Activated CD8-positive, alpha-beta T cell treated with anti-CD3 and anti-CD28 coated beads, Interleukin-2, amount 10 ng/mL, durations not matched to agents 7 days and 5 days (primary cell): ENCODE measurements around the gene ACRV1. TPM values are rescaled to one million over a fixed set of nuclear protein-coding genes. Genes with fewer than 3 reads are reported as not detected.

ENCODE experiments used
- ATAC-seq: fragments of 150-1000 bp; cut with Tn5 transposase; one replicate; pipeline ENCODE4 v1.10.0; 2021; ENCODE audit warnings: moderate library complexity
- CTCF ChIA-PET: fragments of 350-600 bp; sonication (Branson Sonifier 250); formaldehyde crosslinking; loops from one replicate; lab custom pipeline; 2021; ENCODE audit warnings: antibody characterized with exemption; lab: Charles Lee
- POLR2A ChIA-PET: fragments of 350-600 bp; sonication (Branson Sonifier 250); formaldehyde crosslinking; loops from one replicate; lab custom pipeline; 2021; ENCODE audit warnings: antibody characterized with exemption; lab: Charles Lee
- DNase-seq: peaks from one replicate; pipeline ENCODE4 v3.0.0-alpha.2; 2020
- H3K27ac Mint-ChIP-seq: one replicate; pipeline ENCODE4 v1.8.0; 2021; ENCODE audit warnings: mild to moderate bottlenecking, mixed read lengths
- H3K27me3 Mint-ChIP-seq: one replicate; pipeline ENCODE4 v1.8.0; 2021; ENCODE audit warnings: low read depth, mixed read lengths
- H3K36me3 Mint-ChIP-seq: one replicate; pipeline ENCODE4 v1.8.0; 2021; ENCODE audit warnings: low read depth, mixed read lengths
- H3K4me1 Mint-ChIP-seq: one replicate; pipeline ENCODE4 v1.8.0; 2021; ENCODE audit warnings: low read depth, mixed read lengths
- H3K4me3 Mint-ChIP-seq: one replicate; pipeline ENCODE4 v1.8.0; 2021; ENCODE audit warnings: mild to moderate bottlenecking, mixed read lengths
- H3K9me3 Mint-ChIP-seq: one replicate; pipeline ENCODE4 v1.8.0; 2022; ENCODE audit warnings: mixed read lengths; ENCODE audit not compliant: insufficient read depth
- total RNA-seq, 2 experiments: library from RNA; stranded (reverse); gene quantifications; one replicate each; pipeline ENCODE4 v1.2.3, GENCODE V29; 2021

The ACRV1 gene
- total RNA-seq, 2 experiments from 2014 or later = not detected

DNA sequence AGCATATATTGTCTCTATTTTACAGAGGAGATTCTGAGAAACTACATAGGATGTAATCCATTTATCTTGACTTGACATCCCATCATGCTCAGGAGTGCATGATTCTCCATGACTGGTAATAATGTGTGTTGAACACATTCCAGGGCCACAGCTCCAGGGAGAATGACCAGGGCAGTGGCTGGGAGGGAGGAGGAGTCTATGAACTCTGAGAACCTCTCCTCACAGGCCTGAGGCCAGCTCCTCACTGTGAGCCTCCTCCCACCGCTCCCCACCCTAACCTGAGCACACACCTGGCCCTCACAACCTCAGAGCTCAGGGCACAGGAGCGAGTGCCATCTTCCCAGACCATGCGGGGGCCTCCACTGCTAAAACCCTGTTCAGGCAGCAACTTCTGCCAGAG lies 8.0 kb upstream of the ACRV1 start:
- no peaks in the 10 kb centered on the region for H3K9me3 Mint-ChIP-seq
- CTCF ChIA-PET = interaction anchor here (1.8 kb wide), 1 partner anchor 9 kb away, joined by 4 read pairs; no protein-coding TSS in a partner anchor
- no peaks in the 10 kb centered on the region for H3K27me3 Mint-ChIP-seq
- DNase-seq (no peak), ATAC-seq (no peak)
- no peaks in the 10 kb centered on the region for H3K4me1 Mint-ChIP-seq
- no peak overlapping the region for H3K4me3 Mint-ChIP-seq
- H3K36me3 Mint-ChIP-seq = peaks cover 9% of the 10 kb centered on the region
- H3K27ac Mint-ChIP-seq = no peak overlapping the region
- POLR2A ChIA-PET = no interaction called here

DNA sequence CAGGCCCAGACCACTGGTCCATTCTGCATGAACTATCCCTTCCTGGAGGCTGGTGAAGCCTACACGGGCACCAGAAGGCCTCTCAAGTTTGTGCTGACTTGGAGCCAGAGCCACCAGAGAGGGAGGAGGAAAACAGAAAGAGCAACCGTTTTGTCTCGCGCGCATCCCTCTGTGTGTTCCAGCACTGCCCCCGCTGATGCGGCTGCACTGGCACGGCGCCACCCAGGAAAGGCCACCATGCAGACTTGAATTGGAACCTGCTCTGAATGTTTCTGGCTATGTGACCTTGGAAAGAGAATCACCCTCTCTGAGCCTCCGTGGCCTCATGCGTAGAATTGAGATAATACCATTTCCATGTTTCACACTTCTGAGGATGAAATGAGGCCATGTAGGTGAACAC lies 7.4 kb upstream of the ACRV1 start:
- Mint-ChIP-seq H3K4me1 (no peaks in the 10 kb centered on the region), H3K27me3 (no peaks in the 10 kb centered on the region), H3K9me3 (no peaks in the 10 kb centered on the region), H3K36me3 (peaks cover 9% of the 10 kb centered on the region), H3K27ac (no peak overlapping the region), H3K4me3 (no peak overlapping the region)
- ChIA-PET POLR2A (no interaction called here), CTCF (interaction anchor here (1.8 kb wide), 1 partner anchor 8 kb away, joined by 4 read pairs; no protein-coding TSS in a partner anchor)
- no peak for DNase-seq
- ATAC-seq = no peak

- Mint-ChIP-seq H3K27me3 (no peaks in the 10 kb centered on the region), H3K4me3 (no peak overlapping the region), H3K36me3 (peaks cover 13% of the 10 kb centered on the region), H3K9me3 (no peaks in the 10 kb centered on the region), H3K4me1 (no peaks in the 10 kb centered on the region), H3K27ac (no peak overlapping the region)
- no peak for DNase-seq
- ATAC-seq = no peak
- POLR2A ChIA-PET = no interaction called here
- CTCF ChIA-PET = no interaction called here
Observed at GRCh38 chr11:125685228-125685627, 4.6 kb upstream of the ACRV1 start.

- ChIA-PET CTCF (interaction anchor here (0.8 to 1.6 kb wide), 7 partner anchors 8 to 110 kb away, joined by 3 to 11 read pairs (median 4); no protein-coding TSS in a partner anchor), POLR2A (no interaction called here)
- DNase-seq = no peak
- H3K4me1 Mint-ChIP-seq = no peaks in the 10 kb centered on the region
- no peak for ATAC-seq
- no peaks in the 10 kb centered on the region for H3K27me3 Mint-ChIP-seq
- no peak overlapping the region for H3K27ac Mint-ChIP-seq
- H3K4me3 Mint-ChIP-seq = no peak overlapping the region
- H3K9me3 Mint-ChIP-seq = no peaks in the 10 kb centered on the region
- H3K36me3 Mint-ChIP-seq = peaks cover 33% of the 10 kb centered on the region
Observed at GRCh38 chr11:125679837-125680236, 810 bp downstream of the ACRV1 start.

DNA sequence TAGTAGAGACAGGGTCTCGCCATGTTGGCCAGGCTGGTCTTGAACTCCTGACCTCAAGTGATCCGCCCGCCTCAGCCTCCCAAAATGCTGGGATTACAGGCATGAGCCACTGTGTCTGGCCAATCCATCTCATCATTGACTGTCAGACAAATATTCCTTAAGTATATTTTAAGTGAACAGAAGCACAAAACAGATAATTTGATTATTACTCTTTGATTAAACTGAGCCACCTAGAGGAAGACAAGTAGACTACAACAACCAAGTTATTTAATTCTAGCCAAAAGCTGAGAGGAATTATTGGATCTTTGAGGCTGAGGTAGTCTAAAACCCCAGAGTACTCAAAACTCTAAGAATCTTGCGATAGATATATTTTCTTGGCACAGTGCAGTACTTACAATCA lies 1.2 kb downstream of the ACRV1 start:
- Mint-ChIP-seq H3K27me3 (no peaks in the 10 kb centered on the region), H3K9me3 (no peaks in the 10 kb centered on the region), H3K4me3 (no peak overlapping the region), H3K4me1 (no peaks in the 10 kb centered on the region), H3K36me3 (peaks cover 33% of the 10 kb centered on the region), H3K27ac (no peak overlapping the region)
- DNase-seq (no peak), ATAC-seq (no peak)
- ChIA-PET POLR2A (no interaction called here), CTCF (interaction anchor here (0.8 to 1.6 kb wide), 6 partner anchors 9 to 109 kb away, joined by 3 to 11 read pairs (median 4); no protein-coding TSS in a partner anchor)

GRCh38 chr11:125675196-125675595 lies 5.5 kb downstream of the ACRV1 start:
- Mint-ChIP-seq H3K27me3 (no peaks in the 10 kb centered on the region), H3K27ac (no peak overlapping the region)
- CTCF ChIA-PET = no interaction called here

DNA sequence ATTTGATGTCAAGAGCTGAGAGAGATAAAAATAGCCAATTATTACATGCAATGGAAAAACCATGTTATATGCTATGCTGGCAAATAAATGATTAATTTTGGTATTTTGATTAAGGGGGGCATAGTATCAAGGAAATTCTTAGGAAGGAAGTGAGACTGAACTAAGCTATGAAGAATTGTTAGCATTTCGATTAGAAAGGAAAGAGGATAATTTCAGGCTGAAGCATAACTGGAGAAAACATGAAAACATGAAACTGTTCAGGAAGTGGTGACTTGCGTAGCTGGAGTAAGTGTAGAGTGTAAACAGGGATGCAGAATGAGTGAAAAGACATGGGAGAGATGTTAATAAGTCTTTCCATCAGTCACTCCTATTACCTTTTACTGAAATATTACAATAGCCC lies 6.4 kb downstream of the ACRV1 start:
- POLR2A ChIA-PET = no interaction called here
- Mint-ChIP-seq H3K27ac (no peak overlapping the region), H3K27me3 (no peaks in the 10 kb centered on the region), H3K4me1 (peaks cover 3% of the 10 kb centered on the region), H3K9me3 (no peaks in the 10 kb centered on the region), H3K36me3 (peaks cover 42% of the 10 kb centered on the region), H3K4me3 (no peak overlapping the region)
- no peak for ATAC-seq
- CTCF ChIA-PET = no interaction called here
- no peak for DNase-seq

More at GRCh38 chr11:125675196-125675595, 5.5 kb downstream of the ACRV1 start:
- no peaks in the 10 kb centered on the region for H3K9me3 Mint-ChIP-seq
- ATAC-seq (no peak), DNase-seq (no peak)
- POLR2A ChIA-PET = no interaction called here
- H3K36me3 Mint-ChIP-seq = peaks cover 42% of the 10 kb centered on the region
- no peak overlapping the region for H3K4me3 Mint-ChIP-seq
- H3K4me1 Mint-ChIP-seq = peaks cover 3% of the 10 kb centered on the region

- CTCF ChIA-PET = no interaction called here
- POLR2A ChIA-PET = no interaction called here
- no peak overlapping the region for H3K27ac Mint-ChIP-seq
Observed at GRCh38 chr11:125671561-125671960, 9.1 kb downstream of the ACRV1 start.

GRCh38 chr11:125670172-125670571 lies 10.5 kb downstream of the ACRV1 start:
- Mint-ChIP-seq H3K4me1 (peaks cover 5% of the 10 kb centered on the region), H3K27me3 (no peaks in the 10 kb centered on the region), H3K27ac (no peak overlapping the region), H3K4me3 (no peak overlapping the region), H3K36me3 (peaks cover 42% of the 10 kb centered on the region), H3K9me3 (peaks cover 8% of the 10 kb centered on the region)
- CTCF ChIA-PET = interaction anchor here (1.1 to 1.5 kb wide), 4 partner anchors 21 to 78 kb away, joined by 3 read pairs; no protein-coding TSS in a partner anchor
- DNase-seq = no peak
- ATAC-seq = no peak
- POLR2A ChIA-PET = no interaction called here

More at GRCh38 chr11:125671561-125671960, 9.1 kb downstream of the ACRV1 start:
- peaks cover 39% of the 10 kb centered on the region for H3K36me3 Mint-ChIP-seq
- DNase-seq (no peak), ATAC-seq (no peak)
- H3K27me3 Mint-ChIP-seq = no peaks in the 10 kb centered on the region
- no peak overlapping the region for H3K4me3 Mint-ChIP-seq
- peaks cover 4% of the 10 kb centered on the region for H3K4me1 Mint-ChIP-seq
- H3K9me3 Mint-ChIP-seq = peaks cover 7% of the 10 kb centered on the region

DNA sequence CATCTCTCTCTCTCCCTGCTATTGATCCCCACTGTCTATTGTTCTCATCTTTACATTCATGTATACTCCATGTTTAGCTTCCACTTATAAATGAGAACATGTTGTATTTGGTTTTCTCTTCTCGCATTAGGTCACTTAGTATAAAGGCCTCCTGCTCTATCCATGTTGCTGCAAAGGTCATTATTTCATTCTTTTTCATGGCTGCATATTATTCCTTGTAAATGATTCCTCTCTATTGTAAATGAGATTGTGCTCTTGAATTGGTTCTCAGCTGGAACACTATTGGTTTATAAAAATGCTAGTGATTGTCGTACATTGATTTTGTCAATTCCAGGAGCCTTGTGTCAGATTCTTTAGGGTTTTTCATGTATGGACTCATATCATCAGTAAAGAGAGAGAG lies 13.5 kb downstream of the ACRV1 start:
- H3K4me1 Mint-ChIP-seq = peaks cover 16% of the 10 kb centered on the region
- no peak overlapping the region for H3K4me3 Mint-ChIP-seq
- H3K27ac Mint-ChIP-seq = no peak overlapping the region
- DNase-seq = no peak
- H3K9me3 Mint-ChIP-seq = peaks cover 11% of the 10 kb centered on the region
- no peak for ATAC-seq
- H3K27me3 Mint-ChIP-seq = no peaks in the 10 kb centered on the region
- POLR2A ChIA-PET = no interaction called here
- H3K36me3 Mint-ChIP-seq = peaks cover 70% of the 10 kb centered on the region
- CTCF ChIA-PET = no interaction called here

GRCh38 chr11:125663910-125664309 lies 16.7 kb downstream of the ACRV1 start:
- CTCF ChIA-PET = no interaction called here
- Mint-ChIP-seq H3K27ac (no peak overlapping the region), H3K9me3 (peaks cover 11% of the 10 kb centered on the region), H3K4me1 (peaks cover 14% of the 10 kb centered on the region), H3K4me3 (no peak overlapping the region), H3K27me3 (no peaks in the 10 kb centered on the region), H3K36me3 (peaks cover 71% of the 10 kb centered on the region)
- ATAC-seq (peak; percentile 36), DNase-seq (no peak)
- POLR2A ChIA-PET = no interaction called here

GRCh38 chr11:125662689-125663088 lies 18.0 kb downstream of the ACRV1 start:
- Mint-ChIP-seq H3K4me1 (peaks cover 14% of the 10 kb centered on the region), H3K9me3 (peaks cover 11% of the 10 kb centered on the region), H3K4me3 (no peak overlapping the region), H3K27me3 (no peaks in the 10 kb centered on the region), H3K36me3 (peaks cover 72% of the 10 kb centered on the region), H3K27ac (no peak overlapping the region)
- ATAC-seq = no peak
- ChIA-PET POLR2A (interaction anchor here (0.7 kb wide), 1 partner anchor 41 kb away, joined by 3 read pairs; no protein-coding TSS in a partner anchor), CTCF (interaction anchor here (1.3 kb wide), 1 partner anchor 37 kb away, joined by 4 read pairs; the partner anchor contains the start of gene CHEK1)
- no peak for DNase-seq
